Gastrocnemius medialis (tissue), 4 donors: ENCODE data around the gene ZMAT5. TPM values are rescaled to one million over a fixed set of nuclear protein-coding genes. Genes with fewer than 3 reads are reported as not detected.

Source experiments
- ATAC-seq, 2 donors: fragments of 150-250 bp; one replicate each; pipeline ENCODE4 v1.9.1; 2016
- DNase-seq, 2 donors: peaks; one replicate each; pipeline ENCODE4 v3.0.0-alpha.2; 2019
- H3K27ac ChIP-seq, 4 donors: fragments of 200-600 bp; sonication (generic); 1 replicate in 1 of 4; 2 replicates in 3 of 4; pipeline ENCODE4 v1.5.1; 2016 to 2018; ENCODE audit warnings: mild to moderate bottlenecking in 2 of 4, moderate library complexity in 1 of 4
- H3K27me3 ChIP-seq, 3 donors: fragments of 200-600 bp; sonication (generic) in 2 of 3; 1 replicate in 1 of 3; 2 replicates in 2 of 3; pipeline versions ENCODE4 v1.5.1 to v1.6.0; 2016 to 2019; ENCODE audit warnings: mild to moderate bottlenecking in 1 of 3, moderate library complexity in 1 of 3
- H3K36me3 ChIP-seq, 2 donors: fragments of 200-600 bp; sonication (generic) in 1 of 2; one replicate each; pipeline ENCODE4 v1.5.1; 2017 to 2018
- H3K4me1 ChIP-seq, 2 donors: fragments of 200-600 bp; sonication (generic) in 1 of 2; one replicate each; pipeline ENCODE4 v1.5.1; 2016 to 2017; ENCODE audit warnings: mild to moderate bottlenecking in 2 of 2
- H3K4me3 ChIP-seq, 4 donors: fragments of 200-600 bp; sonication (generic) in 3 of 4; 1 replicate in 1 of 4; 2 replicates in 3 of 4; pipeline ENCODE4 v1.5.1; 2016 to 2019; ENCODE audit warnings: mild to moderate bottlenecking in 2 of 4
- H3K9me3 ChIP-seq, 3 donors: fragments of 200-600 bp; sonication (generic) in 2 of 3; 1 replicate in 1 of 3; 2 replicates in 2 of 3; pipeline ENCODE4 v1.5.1; 2016 to 2019
- POLR2A ChIP-seq, 2 donors: fragments of 450-650 bp; IDR thresholded peaks; one replicate each; pipeline ENCODE4 v1.6.1; 2017; ENCODE audit warnings: antibody characterized with exemption in 2 of 2, mild to moderate bottlenecking in 2 of 2, moderate library complexity in 2 of 2
- in situ Hi-C, 4 donors: fragments of 200-750 bp; cut with MboI; loops; one replicate each; pipeline versions ENCODE4 v1.15.0 to v1.8.0; 2017; ENCODE audit warnings: low sequenced_read_pairs in 4 of 4
- intact Hi-C: fragments of 100-400 bp; cut with DNase I; formaldehyde crosslinking; loops from one replicate; pipeline ENCODE4 v1.15.1; 2023; ENCODE audit warnings: low total_unique reads
- total RNA-seq, 4 donors: library from RNA; depleted of rRNA; stranded (reverse); fragments of >200 nt; gene quantifications; one replicate each; pipeline versions ENCODE4 v1.1.0 to v1.2.3, GENCODE V29; 2016
- TF ChIP-seq, protein P1 (sequence below), 5 experiments: fragments of 450-650 bp in 3 of 5; fragments of 200-600 bp in 2 of 5; sonication (generic) in 2 of 5; IDR thresholded peaks in 4 of 5; conservative IDR thresholded peaks in 1 of 5; 1 replicate in 4 of 5; 2 replicates in 1 of 5; pipeline ENCODE4 v1.5.1; 2016 to 2019; ENCODE audit warnings: antibody characterized with exemption in 5 of 5, mild to moderate bottlenecking in 3 of 5, moderate library complexity in 3 of 5

Gene ZMAT5
- total RNA-seq, 4 donors from 2014 or later = 23.8 to 38.6 (median 33.8) TPM

DNA sequence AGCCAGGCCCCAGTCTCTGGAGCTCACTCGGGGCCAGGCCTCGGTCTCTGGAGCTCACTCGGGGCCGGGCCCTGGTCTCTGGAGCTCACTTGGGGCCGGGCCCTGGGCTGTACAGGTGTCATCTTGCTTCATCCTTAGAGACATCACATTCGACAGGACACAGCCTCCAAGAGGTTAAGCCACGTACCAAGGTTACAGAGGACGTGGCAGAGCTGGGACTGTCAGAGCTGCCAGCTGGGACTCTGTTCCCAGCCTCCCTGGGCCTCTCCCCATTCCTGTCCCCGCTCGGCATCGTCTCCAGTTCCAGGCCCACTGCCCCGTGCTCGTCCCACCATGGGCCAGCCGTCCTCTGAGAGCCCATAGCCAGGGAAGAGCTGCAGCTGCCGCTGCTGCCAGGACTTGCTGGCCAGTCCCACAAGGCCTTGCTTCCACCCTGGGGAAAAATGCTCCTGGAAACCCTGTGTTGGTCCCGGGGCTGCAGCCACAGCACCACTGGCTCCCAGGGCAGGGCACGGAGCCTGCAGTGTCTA is 27.4 kb downstream of the ZMAT5 start:
- in situ Hi-C loops = no loop called here
- Histone ChIP-seq H3K9me3 (no peaks in the 10 kb centered on the region), H3K4me3 (no peak overlapping the region), H3K27ac (no peak overlapping the region), H3K4me1 (peaks cover under 1 to 2% of the 10 kb centered on the region in 2 donors), H3K27me3 (no peaks in the 10 kb centered on the region), H3K36me3 (peaks cover 0 to 33% of the 10 kb centered on the region in 2 donors)
- intact Hi-C loops = no loop called here
- TF ChIP-seq, protein P1, sequence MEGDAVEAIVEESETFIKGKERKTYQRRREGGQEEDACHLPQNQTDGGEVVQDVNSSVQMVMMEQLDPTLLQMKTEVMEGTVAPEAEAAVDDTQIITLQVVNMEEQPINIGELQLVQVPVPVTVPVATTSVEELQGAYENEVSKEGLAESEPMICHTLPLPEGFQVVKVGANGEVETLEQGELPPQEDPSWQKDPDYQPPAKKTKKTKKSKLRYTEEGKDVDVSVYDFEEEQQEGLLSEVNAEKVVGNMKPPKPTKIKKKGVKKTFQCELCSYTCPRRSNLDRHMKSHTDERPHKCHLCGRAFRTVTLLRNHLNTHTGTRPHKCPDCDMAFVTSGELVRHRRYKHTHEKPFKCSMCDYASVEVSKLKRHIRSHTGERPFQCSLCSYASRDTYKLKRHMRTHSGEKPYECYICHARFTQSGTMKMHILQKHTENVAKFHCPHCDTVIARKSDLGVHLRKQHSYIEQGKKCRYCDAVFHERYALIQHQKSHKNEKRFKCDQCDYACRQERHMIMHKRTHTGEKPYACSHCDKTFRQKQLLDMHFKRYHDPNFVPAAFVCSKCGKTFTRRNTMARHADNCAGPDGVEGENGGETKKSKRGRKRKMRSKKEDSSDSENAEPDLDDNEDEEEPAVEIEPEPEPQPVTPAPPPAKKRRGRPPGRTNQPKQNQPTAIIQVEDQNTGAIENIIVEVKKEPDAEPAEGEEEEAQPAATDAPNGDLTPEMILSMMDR (IDR thresholded peaks at IDR 0.05 in 4 of 5, conservative IDR thresholded peaks at IDR 0.05 in 1 of 5) = no peak
- no peak for TF ChIP-seq POLR2A (IDR thresholded peaks at IDR 0.05)
- no peak for ATAC-seq
- DNase-seq = no peak

DNA sequence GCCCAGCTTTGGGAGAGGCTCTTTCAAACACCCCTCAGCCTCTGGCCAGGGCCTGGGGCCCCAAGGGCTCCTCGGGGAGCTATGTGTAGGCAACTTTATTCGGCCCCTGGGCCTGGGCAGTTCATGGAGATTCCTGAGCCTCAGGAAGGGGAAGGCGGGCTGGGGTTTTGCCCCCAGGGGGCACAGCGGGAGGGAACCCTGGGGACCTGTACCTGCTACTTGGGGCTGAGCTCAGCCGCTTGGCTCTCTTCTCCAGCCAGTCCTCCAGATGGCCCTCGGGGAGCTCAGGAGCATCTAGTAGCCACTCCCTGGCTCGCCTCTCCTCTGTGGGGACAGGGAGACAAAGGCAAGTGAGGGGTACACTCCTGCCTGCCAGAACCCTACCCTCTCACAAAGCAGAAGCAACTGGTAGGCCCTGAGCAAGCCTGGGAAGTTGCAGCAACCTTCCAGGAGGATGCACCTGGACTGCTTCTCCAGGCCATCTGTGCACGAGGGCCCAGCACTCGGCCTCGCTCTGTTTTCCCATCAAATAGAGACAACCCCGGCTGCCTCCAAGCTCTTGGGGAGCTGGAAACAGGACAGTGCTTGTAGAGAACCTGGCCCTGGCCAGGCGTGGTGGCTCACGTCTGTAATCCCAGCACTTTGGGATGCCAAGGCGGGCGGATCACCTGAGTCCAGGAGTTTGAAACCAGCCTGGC is 28.5 kb downstream of the ZMAT5 start:
- in situ Hi-C loops = no loop called here
- no peak for DNase-seq
- Histone ChIP-seq H3K27ac (no peak overlapping the region), H3K4me3 (no peak overlapping the region), H3K36me3 (peaks cover 0 to 33% of the 10 kb centered on the region in 2 donors), H3K27me3 (no peaks in the 10 kb centered on the region), H3K4me1 (peaks cover 0 to 8% of the 10 kb centered on the region in 2 donors), H3K9me3 (no peaks in the 10 kb centered on the region)
- no peak for ATAC-seq
- intact Hi-C loops = no loop called here
- no peak for TF ChIP-seq POLR2A (IDR thresholded peaks at IDR 0.05)
- TF ChIP-seq, protein P1 (IDR thresholded peaks at IDR 0.05 in 4 of 5, conservative IDR thresholded peaks at IDR 0.05 in 1 of 5) = no peak

DNA sequence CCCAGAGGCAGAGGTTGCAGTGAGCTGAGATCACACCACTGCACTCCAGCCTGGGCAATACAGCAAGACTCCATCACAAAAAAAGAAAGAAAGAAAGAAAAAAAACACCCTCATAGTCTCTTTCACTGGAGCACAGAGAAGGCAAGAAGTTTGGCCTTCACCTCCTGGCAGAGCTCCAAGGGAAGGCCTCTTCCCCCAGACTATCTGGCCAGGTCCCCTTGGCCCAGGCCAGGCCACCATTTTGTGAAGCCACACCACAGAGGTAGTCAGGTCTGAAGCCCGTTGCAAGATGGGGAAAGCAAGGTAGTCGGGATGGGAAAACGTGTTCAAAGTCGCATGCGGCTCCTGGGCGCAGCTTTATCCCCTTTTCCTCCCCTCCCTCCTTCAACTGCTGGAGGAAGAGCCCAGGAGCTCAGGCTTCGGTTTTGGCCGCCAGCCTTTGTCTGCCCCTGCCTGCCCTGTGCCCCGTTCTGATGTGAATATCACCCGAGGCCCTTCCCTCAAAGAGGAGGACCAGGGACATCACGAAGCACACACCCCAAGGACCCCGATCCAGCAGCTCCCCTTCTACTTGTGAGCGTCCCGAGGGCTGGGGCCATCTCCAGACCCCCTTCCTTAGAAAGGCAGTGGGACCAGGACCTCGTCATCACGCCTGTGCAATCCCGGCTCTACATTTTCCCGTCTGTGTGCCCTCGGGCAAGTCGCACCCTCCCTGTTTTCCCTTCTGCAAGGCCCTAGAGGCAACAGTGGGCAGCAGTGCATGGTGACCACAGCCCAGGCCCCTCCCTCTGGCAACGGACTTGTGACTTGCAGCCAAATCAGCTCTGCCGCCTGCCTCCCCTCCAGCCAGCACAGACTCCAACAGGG is 29.3 kb downstream of the ZMAT5 start:
- peaks cover 0 to 10% of the 10 kb centered on the region in 2 donors for H3K4me1 ChIP-seq
- in situ Hi-C loops (no loop called here), intact Hi-C loops (no loop called here)
- H3K27me3 ChIP-seq = no peaks in the 10 kb centered on the region
- ATAC-seq = no peak
- no peak overlapping the region for H3K27ac ChIP-seq
- no peak overlapping the region for H3K4me3 ChIP-seq
- no peak for DNase-seq
- H3K9me3 ChIP-seq = no peaks in the 10 kb centered on the region
- peaks cover 0 to 32% of the 10 kb centered on the region in 2 donors for H3K36me3 ChIP-seq
- TF ChIP-seq POLR2A (IDR thresholded peaks at IDR 0.05) = no peak
- TF ChIP-seq, protein P1 (IDR thresholded peaks at IDR 0.05 in 4 of 5, conservative IDR thresholded peaks at IDR 0.05 in 1 of 5) = no peak

DNA sequence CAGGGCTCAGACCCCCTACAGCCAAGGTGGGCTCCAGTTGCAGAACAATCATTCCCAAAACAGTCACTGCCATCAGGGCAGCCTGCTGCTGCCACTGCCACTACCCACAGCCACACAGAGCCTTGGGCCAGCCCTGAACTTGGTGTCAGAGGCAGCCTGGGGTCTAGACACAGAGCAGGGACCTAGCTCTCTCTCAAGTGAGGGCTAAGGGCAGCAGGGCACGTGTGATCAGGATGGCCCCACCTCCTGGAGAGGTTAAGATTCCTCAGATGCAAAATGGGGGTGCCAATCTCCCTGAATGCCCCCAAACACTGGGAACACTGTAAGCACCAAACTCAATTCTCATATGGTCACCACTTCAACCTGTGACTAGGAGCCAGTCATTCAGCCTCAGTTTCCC is 31.4 kb downstream of the ZMAT5 start:
- intact Hi-C loops = no loop called here
- H3K27ac ChIP-seq = no peak overlapping the region
- TF ChIP-seq, protein P1 (IDR thresholded peaks at IDR 0.05 in 4 of 5, conservative IDR thresholded peaks at IDR 0.05 in 1 of 5) = no peak
- no peak for TF ChIP-seq POLR2A (IDR thresholded peaks at IDR 0.05)
- H3K4me1 ChIP-seq = peaks cover 0 to 10% of the 10 kb centered on the region in 2 donors
- no peaks in the 10 kb centered on the region for H3K27me3 ChIP-seq
- H3K9me3 ChIP-seq = no peaks in the 10 kb centered on the region
- in situ Hi-C loops = no loop called here
- peaks cover 0 to 14% of the 10 kb centered on the region in 2 donors for H3K36me3 ChIP-seq
- DNase-seq (no peak), ATAC-seq (no peak)
- H3K4me3 ChIP-seq = no peak overlapping the region
